WTC11 (cell line): Measurements from ENCODE around the gene CYP46A1. TPM values are rescaled to one million over a fixed set of nuclear protein-coding genes. Genes with fewer than 3 reads are reported as not detected.

ENCODE experiments used
- ATAC-seq: fragments of 200-7000 bp; cut with Tn5 transposase; 2 replicates; pipeline ENCODE4 v1.10.0; 2021; ENCODE audit warnings: mild to moderate bottlenecking, moderate library complexity
- CTCF ChIA-PET: fragments of 300-600 bp; sonication (Branson Sonifier 250); formaldehyde crosslinking; loops from one replicate; lab custom pipeline; 2021; ENCODE audit warnings: antibody characterized with exemption; lab: Charles Lee
- POLR2A ChIA-PET: fragments of 350-600 bp; sonication (Branson Sonifier 250); formaldehyde crosslinking; loops from one replicate; lab custom pipeline; 2021; ENCODE audit warnings: antibody characterized with exemption; lab: Charles Lee
- DNase-seq: peaks from one replicate; pipeline ENCODE4 v3.0.0; 2021; ENCODE audit warnings: low spot score
- H3K27ac Mint-ChIP-seq: 2 replicates; pipeline ENCODE4 v1.8.0; 2021; ENCODE audit warnings: mixed read lengths
- H3K27me3 Mint-ChIP-seq: 2 replicates; pipeline ENCODE4 v1.8.0; 2021; ENCODE audit warnings: low read depth, mild to moderate bottlenecking, moderate library complexity, mixed read lengths
- H3K36me3 Mint-ChIP-seq: 2 replicates; pipeline ENCODE4 v1.8.0; 2021; ENCODE audit warnings: mixed read lengths
- H3K4me1 Mint-ChIP-seq: 2 replicates; pipeline ENCODE4 v1.8.0; 2022; ENCODE audit warnings: mixed read lengths
- H3K4me3 Mint-ChIP-seq: 2 replicates; pipeline ENCODE4 v1.8.0; 2021; ENCODE audit warnings: mild to moderate bottlenecking, moderate library complexity, mixed read lengths
- H3K9me3 Mint-ChIP-seq: 2 replicates; pipeline ENCODE4 v1.8.0; 2021; ENCODE audit warnings: mixed read lengths
- FOXP1 ChIP-seq: sonication (generic); formaldehyde crosslinking; IDR thresholded peaks from 2 replicates; pipeline ENCODE4 v1.8.0; 2022; ENCODE audit warnings: missing genetic modification reagents, mild to moderate bottlenecking, moderate library complexity, borderline replicate concordance
- GRHL2 ChIP-seq: fragments of 250-450 bp; sonication (Bioruptor Pico); IDR thresholded peaks from 2 replicates; pipeline ENCODE4 v1.8.0; 2022; ENCODE audit warnings: mild to moderate bottlenecking, moderate library complexity; ENCODE audit not compliant: insufficient replicate concordance, severe bottlenecking
- GTF2I ChIP-seq: fragments of 250-450 bp; sonication (Bioruptor Pico); conservative IDR thresholded peaks from 2 replicates; pipeline ENCODE4 v1.4.0; 2021; ENCODE audit warnings: mild to moderate bottlenecking
- IRF2 ChIP-seq: sonication (generic); formaldehyde crosslinking; IDR thresholded peaks from 2 replicates; pipeline ENCODE4 v1.8.0; 2022; ENCODE audit warnings: low read depth, missing genetic modification reagents, borderline replicate concordance
- KAT7 ChIP-seq: sonication (generic); formaldehyde crosslinking; IDR thresholded peaks from 2 replicates; pipeline ENCODE4 v1.8.1; 2023; ENCODE audit warnings: missing genetic modification reagents, mild to moderate bottlenecking, borderline replicate concordance
- NFATC4 ChIP-seq: fragments of 250-450 bp; sonication (Bioruptor Pico); IDR thresholded peaks from 2 replicates; pipeline ENCODE4 v1.9.0; 2021; ENCODE audit warnings: mild to moderate bottlenecking
- ZBTB21 ChIP-seq: sonication (generic); formaldehyde crosslinking; IDR thresholded peaks from 2 replicates; pipeline ENCODE4 v1.8.1; 2023; ENCODE audit warnings: mild to moderate bottlenecking, missing genetic modification reagents, borderline replicate concordance
- total RNA-seq: library from RNA; stranded (reverse); gene quantifications from 3 replicates; pipeline ENCODE4 v1.2.3, GENCODE V29; 2021
- TF ChIP-seq, protein P1 (sequence below): sonication (generic); formaldehyde crosslinking; IDR thresholded peaks from 2 replicates; pipeline ENCODE4 v1.8.1; 2023; ENCODE audit warnings: mild to moderate bottlenecking, missing genetic modification reagents, borderline replicate concordance
- TF ChIP-seq, protein P2 (sequence below): sonication (generic); formaldehyde crosslinking; IDR thresholded peaks from 2 replicates; pipeline ENCODE4 v1.8.1; 2023; ENCODE audit warnings: mild to moderate bottlenecking, moderate library complexity, missing genetic modification reagents
- TF ChIP-seq, protein P3 (sequence below): sonication (generic); formaldehyde crosslinking; IDR thresholded peaks from 2 replicates; pipeline ENCODE4 v1.8.1; 2022; ENCODE audit warnings: mild to moderate bottlenecking, missing genetic modification reagents, moderate library complexity, borderline replicate concordance
- TF ChIP-seq, protein P4 (sequence below): sonication (generic); formaldehyde crosslinking; conservative IDR thresholded peaks from 2 replicates; pipeline ENCODE4 v1.8.1; 2022; ENCODE audit warnings: mild to moderate bottlenecking, missing genetic modification reagents
- TF ChIP-seq, protein P5 (sequence below): sonication (generic); formaldehyde crosslinking; IDR thresholded peaks from 2 replicates; pipeline ENCODE4 v1.8.1; 2023; ENCODE audit warnings: mild to moderate bottlenecking, missing genetic modification reagents, moderate library complexity
- TF ChIP-seq, protein P6 (sequence below): sonication (generic); formaldehyde crosslinking; IDR thresholded peaks from 2 replicates; pipeline ENCODE4 v1.8.0; 2023; ENCODE audit warnings: missing genetic modification reagents, mild to moderate bottlenecking, borderline replicate concordance
- TF ChIP-seq, protein P7 (sequence below): sonication (generic); formaldehyde crosslinking; IDR thresholded peaks from 2 replicates; pipeline ENCODE4 v1.8.1; 2023; ENCODE audit warnings: mild to moderate bottlenecking, missing genetic modification reagents
- TF ChIP-seq, protein P8 (sequence below): fragments of 200-600 bp; IDR thresholded peaks from 2 replicates; pipeline ENCODE4 v1.8.0; 2022; ENCODE audit warnings: antibody characterized with exemption

CYP46A1 gene
- total RNA-seq, 1 experiment from 2014 or later: 0.77 TPM

DNA sequence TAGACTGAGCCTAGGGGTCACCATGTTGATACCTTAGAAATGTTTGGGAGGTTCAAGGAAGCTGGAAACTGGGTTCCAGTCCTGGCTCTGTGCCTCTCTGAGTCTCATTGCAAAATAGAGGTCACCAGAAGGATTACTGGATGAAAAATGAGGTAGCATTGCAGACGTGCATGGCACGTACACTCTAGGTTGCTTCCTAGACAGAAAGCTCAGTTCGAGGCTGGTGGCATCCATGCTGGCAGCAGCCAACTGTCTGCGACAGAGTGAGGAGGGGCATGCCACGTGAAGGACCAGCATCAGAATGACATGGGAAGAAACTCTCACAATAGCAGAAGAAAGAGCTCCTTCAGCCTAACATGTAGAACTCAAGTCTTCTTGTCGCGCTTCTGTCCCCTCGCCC lies 4.6 kb upstream of the CYP46A1 start:
- no peak for ATAC-seq
- DNase-seq: no peak
- Mint-ChIP-seq H3K4me1 (peaks cover 2% of the 10 kb centered on the region; the same call in 1 of the 2 replicates), H3K36me3 (peaks cover 8% of the 10 kb centered on the region), H3K27ac (no peak overlapping the region), H3K9me3 (peaks cover 20% of the 10 kb centered on the region), H3K4me3 (no peak overlapping the region), H3K27me3 (no peaks in the 10 kb centered on the region)
- ChIA-PET POLR2A (no interaction called here), CTCF (interaction anchor here (0.5 to 1.6 kb wide), 2 partner anchors 9 to 344 kb away, joined by 3 to 4 read pairs; no protein-coding TSS in a partner anchor)
- TF ChIP-seq, protein P1, sequence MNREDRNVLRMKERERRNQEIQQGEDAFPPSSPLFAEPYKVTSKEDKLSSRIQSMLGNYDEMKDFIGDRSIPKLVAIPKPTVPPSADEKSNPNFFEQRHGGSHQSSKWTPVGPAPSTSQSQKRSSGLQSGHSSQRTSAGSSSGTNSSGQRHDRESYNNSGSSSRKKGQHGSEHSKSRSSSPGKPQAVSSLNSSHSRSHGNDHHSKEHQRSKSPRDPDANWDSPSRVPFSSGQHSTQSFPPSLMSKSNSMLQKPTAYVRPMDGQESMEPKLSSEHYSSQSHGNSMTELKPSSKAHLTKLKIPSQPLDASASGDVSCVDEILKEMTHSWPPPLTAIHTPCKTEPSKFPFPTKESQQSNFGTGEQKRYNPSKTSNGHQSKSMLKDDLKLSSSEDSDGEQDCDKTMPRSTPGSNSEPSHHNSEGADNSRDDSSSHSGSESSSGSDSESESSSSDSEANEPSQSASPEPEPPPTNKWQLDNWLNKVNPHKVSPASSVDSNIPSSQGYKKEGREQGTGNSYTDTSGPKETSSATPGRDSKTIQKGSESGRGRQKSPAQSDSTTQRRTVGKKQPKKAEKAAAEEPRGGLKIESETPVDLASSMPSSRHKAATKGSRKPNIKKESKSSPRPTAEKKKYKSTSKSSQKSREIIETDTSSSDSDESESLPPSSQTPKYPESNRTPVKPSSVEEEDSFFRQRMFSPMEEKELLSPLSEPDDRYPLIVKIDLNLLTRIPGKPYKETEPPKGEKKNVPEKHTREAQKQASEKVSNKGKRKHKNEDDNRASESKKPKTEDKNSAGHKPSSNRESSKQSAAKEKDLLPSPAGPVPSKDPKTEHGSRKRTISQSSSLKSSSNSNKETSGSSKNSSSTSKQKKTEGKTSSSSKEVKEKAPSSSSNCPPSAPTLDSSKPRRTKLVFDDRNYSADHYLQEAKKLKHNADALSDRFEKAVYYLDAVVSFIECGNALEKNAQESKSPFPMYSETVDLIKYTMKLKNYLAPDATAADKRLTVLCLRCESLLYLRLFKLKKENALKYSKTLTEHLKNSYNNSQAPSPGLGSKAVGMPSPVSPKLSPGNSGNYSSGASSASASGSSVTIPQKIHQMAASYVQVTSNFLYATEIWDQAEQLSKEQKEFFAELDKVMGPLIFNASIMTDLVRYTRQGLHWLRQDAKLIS: no peak
- no peak for TF ChIP-seq ZBTB21 (CRISPR knock-in tag)
- no peak for TF ChIP-seq IRF2
- no peak for TF ChIP-seq FOXP1 (CRISPR knock-in tag)
- TF ChIP-seq GRHL2 (CRISPR knock-in tag): no peak
- TF ChIP-seq NFATC4 (CRISPR knock-in tag): no peak
- TF ChIP-seq, protein P2, sequence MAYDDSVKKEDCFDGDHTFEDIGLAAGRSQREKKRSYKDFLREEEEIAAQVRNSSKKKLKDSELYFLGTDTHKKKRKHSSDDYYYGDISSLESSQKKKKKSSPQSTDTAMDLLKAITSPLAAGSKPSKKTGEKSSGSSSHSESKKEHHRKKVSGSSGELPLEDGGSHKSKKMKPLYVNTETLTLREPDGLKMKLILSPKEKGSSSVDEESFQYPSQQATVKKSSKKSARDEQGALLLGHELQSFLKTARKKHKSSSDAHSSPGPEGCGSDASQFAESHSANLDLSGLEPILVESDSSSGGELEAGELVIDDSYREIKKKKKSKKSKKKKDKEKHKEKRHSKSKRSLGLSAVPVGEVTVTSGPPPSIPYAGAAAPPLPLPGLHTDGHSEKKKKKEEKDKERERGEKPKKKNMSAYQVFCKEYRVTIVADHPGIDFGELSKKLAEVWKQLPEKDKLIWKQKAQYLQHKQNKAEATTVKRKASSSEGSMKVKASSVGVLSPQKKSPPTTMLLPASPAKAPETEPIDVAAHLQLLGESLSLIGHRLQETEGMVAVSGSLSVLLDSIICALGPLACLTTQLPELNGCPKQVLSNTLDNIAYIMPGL (CRISPR knock-in tag): no peak
- TF ChIP-seq, protein P3, sequence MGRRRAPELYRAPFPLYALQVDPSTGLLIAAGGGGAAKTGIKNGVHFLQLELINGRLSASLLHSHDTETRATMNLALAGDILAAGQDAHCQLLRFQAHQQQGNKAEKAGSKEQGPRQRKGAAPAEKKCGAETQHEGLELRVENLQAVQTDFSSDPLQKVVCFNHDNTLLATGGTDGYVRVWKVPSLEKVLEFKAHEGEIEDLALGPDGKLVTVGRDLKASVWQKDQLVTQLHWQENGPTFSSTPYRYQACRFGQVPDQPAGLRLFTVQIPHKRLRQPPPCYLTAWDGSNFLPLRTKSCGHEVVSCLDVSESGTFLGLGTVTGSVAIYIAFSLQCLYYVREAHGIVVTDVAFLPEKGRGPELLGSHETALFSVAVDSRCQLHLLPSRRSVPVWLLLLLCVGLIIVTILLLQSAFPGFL (CRISPR knock-in tag): no peak

DNA sequence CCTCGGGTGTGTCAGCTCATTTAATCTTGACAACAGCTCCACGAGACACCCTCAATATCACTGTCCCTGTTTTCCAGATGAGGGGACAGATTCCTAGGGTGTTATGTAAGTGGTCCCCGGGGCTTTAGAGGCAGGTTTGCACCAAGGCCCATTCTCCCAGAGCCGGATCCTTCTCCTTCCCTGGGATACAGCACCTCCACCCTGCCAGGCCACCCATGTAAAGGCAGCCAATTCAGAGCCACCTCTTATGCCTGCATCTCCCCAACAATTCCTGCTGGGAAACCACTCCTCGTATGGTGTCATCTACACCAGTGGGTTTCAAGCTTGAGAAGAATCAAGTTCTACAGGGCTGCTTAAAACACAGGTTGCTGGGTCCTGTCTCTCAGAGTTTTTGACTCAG lies 4.1 kb upstream of the CYP46A1 start:
- H3K9me3 Mint-ChIP-seq: peaks cover 20% of the 10 kb centered on the region
- H3K4me3 Mint-ChIP-seq: no peak overlapping the region
- H3K36me3 Mint-ChIP-seq: peaks cover 8% of the 10 kb centered on the region
- peaks cover 6% of the 10 kb centered on the region; the same call in 1 of the 2 replicates for H3K4me1 Mint-ChIP-seq
- ATAC-seq: no peak
- DNase-seq: no peak
- no peaks in the 10 kb centered on the region for H3K27me3 Mint-ChIP-seq
- POLR2A ChIA-PET: no interaction called here
- H3K27ac Mint-ChIP-seq: no peak overlapping the region
- CTCF ChIA-PET: interaction anchor here (0.5 to 1.6 kb wide), 3 partner anchors 8 to 343 kb away, joined by 3 to 4 read pairs (median 4); no protein-coding TSS in a partner anchor
- TF ChIP-seq, protein P2 (CRISPR knock-in tag): no peak
- TF ChIP-seq KAT7 (CRISPR knock-in tag) (no peak), GTF2I (CRISPR knock-in tag) (no peak), IRF2 (no peak)
- TF ChIP-seq, protein P4, sequence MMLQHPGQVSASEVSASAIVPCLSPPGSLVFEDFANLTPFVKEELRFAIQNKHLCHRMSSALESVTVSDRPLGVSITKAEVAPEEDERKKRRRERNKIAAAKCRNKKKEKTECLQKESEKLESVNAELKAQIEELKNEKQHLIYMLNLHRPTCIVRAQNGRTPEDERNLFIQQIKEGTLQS: no peak
- TF ChIP-seq, protein P5, sequence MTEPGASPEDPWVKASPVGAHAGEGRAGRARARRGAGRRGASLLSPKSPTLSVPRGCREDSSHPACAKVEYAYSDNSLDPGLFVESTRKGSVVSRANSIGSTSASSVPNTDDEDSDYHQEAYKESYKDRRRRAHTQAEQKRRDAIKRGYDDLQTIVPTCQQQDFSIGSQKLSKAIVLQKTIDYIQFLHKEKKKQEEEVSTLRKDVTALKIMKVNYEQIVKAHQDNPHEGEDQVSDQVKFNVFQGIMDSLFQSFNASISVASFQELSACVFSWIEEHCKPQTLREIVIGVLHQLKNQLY (CRISPR knock-in tag): no peak
- TF ChIP-seq, protein P6, sequence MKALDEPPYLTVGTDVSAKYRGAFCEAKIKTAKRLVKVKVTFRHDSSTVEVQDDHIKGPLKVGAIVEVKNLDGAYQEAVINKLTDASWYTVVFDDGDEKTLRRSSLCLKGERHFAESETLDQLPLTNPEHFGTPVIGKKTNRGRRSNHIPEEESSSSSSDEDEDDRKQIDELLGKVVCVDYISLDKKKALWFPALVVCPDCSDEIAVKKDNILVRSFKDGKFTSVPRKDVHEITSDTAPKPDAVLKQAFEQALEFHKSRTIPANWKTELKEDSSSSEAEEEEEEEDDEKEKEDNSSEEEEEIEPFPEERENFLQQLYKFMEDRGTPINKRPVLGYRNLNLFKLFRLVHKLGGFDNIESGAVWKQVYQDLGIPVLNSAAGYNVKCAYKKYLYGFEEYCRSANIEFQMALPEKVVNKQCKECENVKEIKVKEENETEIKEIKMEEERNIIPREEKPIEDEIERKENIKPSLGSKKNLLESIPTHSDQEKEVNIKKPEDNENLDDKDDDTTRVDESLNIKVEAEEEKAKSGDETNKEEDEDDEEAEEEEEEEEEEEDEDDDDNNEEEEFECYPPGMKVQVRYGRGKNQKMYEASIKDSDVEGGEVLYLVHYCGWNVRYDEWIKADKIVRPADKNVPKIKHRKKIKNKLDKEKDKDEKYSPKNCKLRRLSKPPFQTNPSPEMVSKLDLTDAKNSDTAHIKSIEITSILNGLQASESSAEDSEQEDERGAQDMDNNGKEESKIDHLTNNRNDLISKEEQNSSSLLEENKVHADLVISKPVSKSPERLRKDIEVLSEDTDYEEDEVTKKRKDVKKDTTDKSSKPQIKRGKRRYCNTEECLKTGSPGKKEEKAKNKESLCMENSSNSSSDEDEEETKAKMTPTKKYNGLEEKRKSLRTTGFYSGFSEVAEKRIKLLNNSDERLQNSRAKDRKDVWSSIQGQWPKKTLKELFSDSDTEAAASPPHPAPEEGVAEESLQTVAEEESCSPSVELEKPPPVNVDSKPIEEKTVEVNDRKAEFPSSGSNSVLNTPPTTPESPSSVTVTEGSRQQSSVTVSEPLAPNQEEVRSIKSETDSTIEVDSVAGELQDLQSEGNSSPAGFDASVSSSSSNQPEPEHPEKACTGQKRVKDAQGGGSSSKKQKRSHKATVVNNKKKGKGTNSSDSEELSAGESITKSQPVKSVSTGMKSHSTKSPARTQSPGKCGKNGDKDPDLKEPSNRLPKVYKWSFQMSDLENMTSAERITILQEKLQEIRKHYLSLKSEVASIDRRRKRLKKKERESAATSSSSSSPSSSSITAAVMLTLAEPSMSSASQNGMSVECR (CRISPR knock-in tag): no peak
- TF ChIP-seq, protein P7, sequence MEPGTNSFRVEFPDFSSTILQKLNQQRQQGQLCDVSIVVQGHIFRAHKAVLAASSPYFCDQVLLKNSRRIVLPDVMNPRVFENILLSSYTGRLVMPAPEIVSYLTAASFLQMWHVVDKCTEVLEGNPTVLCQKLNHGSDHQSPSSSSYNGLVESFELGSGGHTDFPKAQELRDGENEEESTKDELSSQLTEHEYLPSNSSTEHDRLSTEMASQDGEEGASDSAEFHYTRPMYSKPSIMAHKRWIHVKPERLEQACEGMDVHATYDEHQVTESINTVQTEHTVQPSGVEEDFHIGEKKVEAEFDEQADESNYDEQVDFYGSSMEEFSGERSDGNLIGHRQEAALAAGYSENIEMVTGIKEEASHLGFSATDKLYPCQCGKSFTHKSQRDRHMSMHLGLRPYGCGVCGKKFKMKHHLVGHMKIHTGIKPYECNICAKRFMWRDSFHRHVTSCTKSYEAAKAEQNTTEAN (CRISPR knock-in tag): no peak
- TF ChIP-seq, protein P8, sequence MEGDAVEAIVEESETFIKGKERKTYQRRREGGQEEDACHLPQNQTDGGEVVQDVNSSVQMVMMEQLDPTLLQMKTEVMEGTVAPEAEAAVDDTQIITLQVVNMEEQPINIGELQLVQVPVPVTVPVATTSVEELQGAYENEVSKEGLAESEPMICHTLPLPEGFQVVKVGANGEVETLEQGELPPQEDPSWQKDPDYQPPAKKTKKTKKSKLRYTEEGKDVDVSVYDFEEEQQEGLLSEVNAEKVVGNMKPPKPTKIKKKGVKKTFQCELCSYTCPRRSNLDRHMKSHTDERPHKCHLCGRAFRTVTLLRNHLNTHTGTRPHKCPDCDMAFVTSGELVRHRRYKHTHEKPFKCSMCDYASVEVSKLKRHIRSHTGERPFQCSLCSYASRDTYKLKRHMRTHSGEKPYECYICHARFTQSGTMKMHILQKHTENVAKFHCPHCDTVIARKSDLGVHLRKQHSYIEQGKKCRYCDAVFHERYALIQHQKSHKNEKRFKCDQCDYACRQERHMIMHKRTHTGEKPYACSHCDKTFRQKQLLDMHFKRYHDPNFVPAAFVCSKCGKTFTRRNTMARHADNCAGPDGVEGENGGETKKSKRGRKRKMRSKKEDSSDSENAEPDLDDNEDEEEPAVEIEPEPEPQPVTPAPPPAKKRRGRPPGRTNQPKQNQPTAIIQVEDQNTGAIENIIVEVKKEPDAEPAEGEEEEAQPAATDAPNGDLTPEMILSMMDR: no peak
